ENCODE results near the gene TRMT10B.

DNA sequence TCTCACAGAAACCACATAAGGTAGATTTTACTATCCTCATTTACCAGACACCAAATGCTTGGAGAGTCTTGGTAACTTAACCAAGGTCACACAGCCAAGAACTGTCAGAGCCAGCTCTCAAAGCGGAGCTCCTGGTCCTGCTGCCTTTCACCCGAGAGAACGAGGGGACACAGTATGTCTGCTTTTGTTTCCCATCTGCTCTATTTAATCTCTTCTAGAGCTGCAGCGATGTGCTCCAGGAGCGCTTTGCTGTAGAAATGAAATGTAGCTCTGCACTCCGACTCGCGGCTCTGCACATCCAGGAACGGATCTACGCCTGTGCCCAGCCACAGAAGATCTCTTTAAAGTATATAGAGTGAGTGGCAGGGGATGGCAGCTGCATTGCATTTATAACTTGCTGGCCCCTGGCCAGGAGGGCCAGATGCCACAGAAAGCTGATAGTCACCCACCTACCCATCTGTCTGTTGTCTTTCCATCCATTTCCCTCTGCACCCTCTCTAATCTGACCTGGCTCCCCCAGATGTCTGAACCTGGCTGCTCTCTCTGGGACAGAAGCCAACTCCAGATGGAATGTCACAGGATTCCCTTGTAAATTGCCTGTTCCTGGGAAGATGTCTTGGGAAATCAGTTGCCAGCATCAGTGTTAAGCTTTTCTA lies 21.4 kb upstream of the TRMT10B start:
- TF ChIP-seq, protein P1, sequence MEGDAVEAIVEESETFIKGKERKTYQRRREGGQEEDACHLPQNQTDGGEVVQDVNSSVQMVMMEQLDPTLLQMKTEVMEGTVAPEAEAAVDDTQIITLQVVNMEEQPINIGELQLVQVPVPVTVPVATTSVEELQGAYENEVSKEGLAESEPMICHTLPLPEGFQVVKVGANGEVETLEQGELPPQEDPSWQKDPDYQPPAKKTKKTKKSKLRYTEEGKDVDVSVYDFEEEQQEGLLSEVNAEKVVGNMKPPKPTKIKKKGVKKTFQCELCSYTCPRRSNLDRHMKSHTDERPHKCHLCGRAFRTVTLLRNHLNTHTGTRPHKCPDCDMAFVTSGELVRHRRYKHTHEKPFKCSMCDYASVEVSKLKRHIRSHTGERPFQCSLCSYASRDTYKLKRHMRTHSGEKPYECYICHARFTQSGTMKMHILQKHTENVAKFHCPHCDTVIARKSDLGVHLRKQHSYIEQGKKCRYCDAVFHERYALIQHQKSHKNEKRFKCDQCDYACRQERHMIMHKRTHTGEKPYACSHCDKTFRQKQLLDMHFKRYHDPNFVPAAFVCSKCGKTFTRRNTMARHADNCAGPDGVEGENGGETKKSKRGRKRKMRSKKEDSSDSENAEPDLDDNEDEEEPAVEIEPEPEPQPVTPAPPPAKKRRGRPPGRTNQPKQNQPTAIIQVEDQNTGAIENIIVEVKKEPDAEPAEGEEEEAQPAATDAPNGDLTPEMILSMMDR (IDR thresholded peaks at IDR 0.05), result no peak
- TF ChIP-seq POLR2A (IDR thresholded peaks at IDR 0.05) (no peak), POLR2AphosphoS5 (IDR thresholded peaks at IDR 0.05) (no peak), EP300 (IDR thresholded peaks at IDR 0.05) (no peak)

Measured in stomach (tissue), 4 donors.